Motor neuron (in vitro differentiated cells): ENCODE measurements around the gene DUS3L. TPM values are rescaled to one million over a fixed set of nuclear protein-coding genes. Genes with fewer than 3 reads are reported as not detected.

Experiments used
- ATAC-seq, 8 experiments: fragments of 200-7000 bp; cut with Tn5 transposase; replicated peaks in 6 of 8; 2 replicates each; pipeline ENCODE4 v1.8.0; 2021; ENCODE audit warnings: mild to moderate bottlenecking in 8 of 8, moderate library complexity in 8 of 8
- H3K27ac ChIP-seq, 2 donors: fragments of 250-450 bp; sonication (Bioruptor Pico); 2 replicates each; pipeline ENCODE4 v1.9.0; 2021; ENCODE audit warnings: antibody characterized with exemption in 2 of 2, mild to moderate bottlenecking in 2 of 2, moderate library complexity in 1 of 2
- H3K4me1 ChIP-seq, 2 donors: fragments of 250-450 bp; sonication (Bioruptor Pico); replicated peaks in 1 of 2; 2 replicates each; pipeline ENCODE4 v1.6.1; 2021; ENCODE audit warnings: antibody characterized with exemption in 2 of 2, mild to moderate bottlenecking in 2 of 2, moderate library complexity in 1 of 2
- H3K4me3 ChIP-seq, 5 donors: fragments of 250-450 bp; sonication (Bioruptor Pico); 2 replicates each; pipeline ENCODE4 v1.9.0; 2021; ENCODE audit warnings: antibody characterized with exemption in 5 of 5, mild to moderate bottlenecking in 5 of 5, moderate library complexity in 4 of 5
- WGBS, 10 experiments: fragments of 450-650 bp; shearing (Covaris generic); methylation state at CpG; one replicate each; pipeline ENCODE4 v1.0.0; 2022; 5-methylcytosine and 5-hydroxymethylcytosine counted together
- in situ Hi-C, 9 experiments: fragments of 400-800 bp; cut with MboI; loops; one replicate each; pipeline ENCODE4 v1.15.0; 2021; ENCODE audit warnings: low sequenced_read_pairs in 9 of 9, low pct_unique_long_range_greater_than_20kb in 2 of 9; ENCODE audit not compliant: unreplicated experiment in 9 of 9
- total RNA-seq, 8 experiments: library from RNA; unstranded; fragments of 300-600 nt; gene quantifications; 2 replicates each; pipeline versions ENCODE4 v1.2.3 to v1.2.4, GENCODE V29; 2022

The DUS3L gene
- total RNA-seq, 8 experiments from 2014 or later, result 8.9 to 49.0 (median 20.2) TPM

GRCh38 chr19:5803752-5804515, 13.0 kb upstream of the DUS3L start:
- Histone ChIP-seq H3K4me1 (peaks cover 11 to 26% of the 10 kb centered on the region in 2 donors), H3K4me3 (peak overlapping the region in 1 of 5 donors; percentile 37), H3K27ac (no peak overlapping the region)
- in situ Hi-C loops, result loop anchor here in 1 of 9 experiments (10.0 to 25.0 kb wide), 2 partner anchors 81 to 208 kb away; no protein-coding TSS in a partner anchor
- 14 to 35% methylated on average over 10 to 12 of the region's 54 CpGs; no CpG with 5 or more reads in 8 of the 10 experiments for WGBS, 10 experiments
- ATAC-seq, result peak; percentile 72 to 91 (median 75)

- 0 to 42% methylated on average over 1 to 7 of the region's 8 CpGs; no CpG with 5 or more reads in 8 of the 10 experiments for WGBS, 10 experiments
- H3K4me1 ChIP-seq, result peaks cover 11 to 26% of the 10 kb centered on the region in 2 donors
- H3K27ac ChIP-seq, result no peak overlapping the region
- H3K4me3 ChIP-seq, result no peak overlapping the region
- in situ Hi-C loops, result loop anchor here in 1 of 9 experiments (10.0 to 25.0 kb wide), 2 partner anchors 81 to 209 kb away; no protein-coding TSS in a partner anchor
- no peak for ATAC-seq
These were observed 12.4 kb upstream of the DUS3L start for GRCh38 chr19:5803441-5803751.

GRCh38 chr19:5801796-5802619, 11.0 kb upstream of the DUS3L start:
- Histone ChIP-seq H3K4me1 (peaks cover 11 to 26% of the 10 kb centered on the region in 2 donors), H3K4me3 (no peak overlapping the region), H3K27ac (peak overlapping the region in 1 of 2 donors; percentile 0)
- 0 to 100% (median 10%) methylated on average over 1 to 4 of the region's 33 CpGs; no CpG with 5 or more reads in 4 of the 10 experiments for WGBS, 10 experiments
- in situ Hi-C loops, result loop anchor here in 1 of 9 experiments (10.0 to 25.0 kb wide), 2 partner anchors 83 to 210 kb away; no protein-coding TSS in a partner anchor
- ATAC-seq, result peak in 7 of 8 experiments; percentile 37 to 65 (median 45)

GRCh38 chr19:5800361-5801270, 9.7 kb upstream of the DUS3L start:
- H3K27ac ChIP-seq, result no peak overlapping the region
- WGBS, 10 experiments, result 20 to 100% (median 69%) methylated on average over 1 to 6 of the region's 17 CpGs; no CpG with 5 or more reads in 4 of the 10 experiments
- H3K4me3 ChIP-seq, result no peak overlapping the region
- peak in 1 of 8 experiments; percentile 7 for ATAC-seq
- in situ Hi-C loops, result loop anchor here in 1 of 9 experiments (10.0 to 25.0 kb wide), 2 partner anchors 84 to 212 kb away; no protein-coding TSS in a partner anchor
- H3K4me1 ChIP-seq, result peaks cover 5 to 19% of the 10 kb centered on the region in 2 donors

- in situ Hi-C loops, result loop anchor here in 1 of 9 experiments (10.0 to 25.0 kb wide), 2 partner anchors 85 to 213 kb away; no protein-coding TSS in a partner anchor
- no peak overlapping the region for H3K27ac ChIP-seq
- 36 to 85% (median 59%) methylated on average over 1 to 6 of the region's 37 CpGs; no CpG with 5 or more reads in 6 of the 10 experiments for WGBS, 10 experiments
- no peak overlapping the region for H3K4me3 ChIP-seq
- no peak for ATAC-seq
- peaks cover 5 to 17% of the 10 kb centered on the region in 2 donors for H3K4me1 ChIP-seq
These were observed 8.6 kb upstream of the DUS3L start for GRCh38 chr19:5799247-5800241.

- peaks cover 5 to 11% of the 10 kb centered on the region in 2 donors for H3K4me1 ChIP-seq
- H3K4me3 ChIP-seq, result no peak overlapping the region
- 60 to 100% (median 85%) methylated on average over 1 to 8 of the region's 8 CpGs; no CpG with 5 or more reads in 3 of the 10 experiments for WGBS, 10 experiments
- no peak for ATAC-seq
- in situ Hi-C loops, result no loop called here
- no peak overlapping the region for H3K27ac ChIP-seq
These were observed 7.3 kb upstream of the DUS3L start for GRCh38 chr19:5798244-5798643.

GRCh38 chr19:5795382-5795919, 4.5 kb upstream of the DUS3L start:
- in situ Hi-C loops, result no loop called here
- H3K4me3 ChIP-seq, result no peak overlapping the region

GRCh38 chr19:5793188-5793587, 2.2 kb upstream of the DUS3L start:
- in situ Hi-C loops, result no loop called here
- no peak for ATAC-seq
- 67 to 100% (median 98%) methylated on average over 1 to 3 of the region's 3 CpGs for WGBS, 10 experiments
- peaks cover 3 to 4% of the 10 kb centered on the region in 2 donors for H3K4me1 ChIP-seq
- no peak overlapping the region for H3K4me3 ChIP-seq
- H3K27ac ChIP-seq, result no peak overlapping the region

More at GRCh38 chr19:5795382-5795919, 4.5 kb upstream of the DUS3L start:
- WGBS, 10 experiments, result 61 to 100% (median 83%) methylated on average over 1 to 5 of the region's 7 CpGs; no CpG with 5 or more reads in 3 of the 10 experiments
- Histone ChIP-seq H3K27ac (no peak overlapping the region), H3K4me1 (peaks cover 0 to 4% of the 10 kb centered on the region in 2 donors)
- ATAC-seq, result no peak

- in situ Hi-C loops, result no loop called here
- ATAC-seq, result no peak
These were observed 1.3 kb upstream of the DUS3L start for GRCh38 chr19:5792224-5792623.

GRCh38 chr19:5789886-5790558, 941 bp downstream of the DUS3L start:
- WGBS, 10 experiments, result 10 to 87% (median 71%) methylated on average over 2 to 18 of the region's 26 CpGs; no CpG with 5 or more reads in 1 of the 10 experiments
- in situ Hi-C loops, result no loop called here
- ATAC-seq, result no peak
- H3K27ac ChIP-seq, result peak overlapping the region in 1 of 2 donors; percentile 50
- H3K4me3 ChIP-seq, result peak overlapping the region; percentile 71 to 95 (median 90)
- H3K4me1 ChIP-seq, result peaks cover 3 to 4% of the 10 kb centered on the region in 2 donors

More at GRCh38 chr19:5792224-5792623, 1.3 kb upstream of the DUS3L start:
- no peak overlapping the region for H3K27ac ChIP-seq
- peaks cover 3 to 4% of the 10 kb centered on the region in 2 donors for H3K4me1 ChIP-seq
- 6 to 100% (median 93%) methylated on average over 1 to 17 of the region's 18 CpGs; no CpG with 5 or more reads in 1 of the 10 experiments for WGBS, 10 experiments
- no peak overlapping the region for H3K4me3 ChIP-seq
